Fibroblast of villous mesenchyme (primary cell): ENCODE results near the gene KNL1. TPM values are rescaled to one million over a fixed set of nuclear protein-coding genes. Genes with fewer than 3 reads are reported as not detected.

Experiments used
- DNase-seq: peaks from one replicate; pipeline ENCODE4 v3.0.0-alpha.2; 2010; ENCODE audit warnings: low read depth
- H3K4me3 ChIP-seq: 2 replicates; pipeline ENCODE4 v1.5.1; 2011; ENCODE audit warnings: low read depth, mild to moderate bottlenecking, low read length
- total RNA-seq: library from RNA; depleted of rRNA; stranded (reverse); fragments of >200 nt; gene quantifications from 2 replicates; pipeline ENCODE4 v1.2.3, GENCODE V29; 2012
- TF ChIP-seq, protein P1 (sequence below): IDR thresholded peaks from 2 replicates; pipeline ENCODE4 v1.5.1; 2012; ENCODE audit warnings: low read depth, mild to moderate bottlenecking, low read length; ENCODE audit not compliant: insufficient read depth

The KNL1 gene
- total RNA-seq, 1 donor, result 22.9 TPM

DNA sequence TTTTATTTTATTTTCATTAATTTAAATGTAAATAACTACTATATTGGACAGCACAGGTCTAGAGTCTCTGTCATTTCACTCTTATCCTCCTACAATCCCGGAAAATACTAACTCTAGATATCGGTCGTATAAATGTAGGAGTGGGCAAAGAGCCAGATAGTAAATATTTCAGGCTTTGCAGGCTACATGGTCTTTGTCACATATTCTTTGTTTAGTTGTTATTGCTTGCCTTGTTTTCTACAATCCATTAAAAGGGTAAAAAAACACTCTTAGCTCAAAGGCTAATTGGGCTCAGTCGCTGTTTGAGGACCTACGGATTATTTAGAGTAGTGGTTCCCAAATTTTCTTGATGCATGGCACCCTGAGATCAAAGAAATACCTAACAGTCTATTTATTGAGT is 1.7 kb downstream of the KNL1 start:
- peak overlapping the region; percentile 94 for H3K4me3 ChIP-seq
- TF ChIP-seq, protein P1, sequence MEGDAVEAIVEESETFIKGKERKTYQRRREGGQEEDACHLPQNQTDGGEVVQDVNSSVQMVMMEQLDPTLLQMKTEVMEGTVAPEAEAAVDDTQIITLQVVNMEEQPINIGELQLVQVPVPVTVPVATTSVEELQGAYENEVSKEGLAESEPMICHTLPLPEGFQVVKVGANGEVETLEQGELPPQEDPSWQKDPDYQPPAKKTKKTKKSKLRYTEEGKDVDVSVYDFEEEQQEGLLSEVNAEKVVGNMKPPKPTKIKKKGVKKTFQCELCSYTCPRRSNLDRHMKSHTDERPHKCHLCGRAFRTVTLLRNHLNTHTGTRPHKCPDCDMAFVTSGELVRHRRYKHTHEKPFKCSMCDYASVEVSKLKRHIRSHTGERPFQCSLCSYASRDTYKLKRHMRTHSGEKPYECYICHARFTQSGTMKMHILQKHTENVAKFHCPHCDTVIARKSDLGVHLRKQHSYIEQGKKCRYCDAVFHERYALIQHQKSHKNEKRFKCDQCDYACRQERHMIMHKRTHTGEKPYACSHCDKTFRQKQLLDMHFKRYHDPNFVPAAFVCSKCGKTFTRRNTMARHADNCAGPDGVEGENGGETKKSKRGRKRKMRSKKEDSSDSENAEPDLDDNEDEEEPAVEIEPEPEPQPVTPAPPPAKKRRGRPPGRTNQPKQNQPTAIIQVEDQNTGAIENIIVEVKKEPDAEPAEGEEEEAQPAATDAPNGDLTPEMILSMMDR, result no peak
- peak; percentile 14 for DNase-seq

DNA sequence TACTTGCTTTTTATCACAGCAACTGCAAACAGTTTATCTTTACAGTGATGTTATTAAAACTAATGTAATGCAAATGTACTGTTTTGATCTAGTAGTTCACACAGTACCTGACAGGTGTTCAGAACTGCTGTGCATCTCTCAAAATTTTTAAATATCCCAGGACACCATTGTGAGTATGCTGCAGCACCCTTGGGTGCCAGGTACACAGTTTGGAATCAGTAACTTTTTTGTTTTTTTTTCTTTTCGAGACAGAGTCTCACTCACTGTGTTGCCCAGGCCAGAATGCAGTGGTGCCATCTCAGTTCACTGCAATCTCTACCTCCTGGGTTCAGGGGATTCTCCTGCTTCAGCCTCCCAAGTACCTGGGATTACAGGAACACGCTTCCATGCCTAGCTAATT is 3.0 kb downstream of the KNL1 start:
- DNase-seq, result no peak
- no peak overlapping the region for H3K4me3 ChIP-seq
- TF ChIP-seq, protein P1, result no peak

DNA sequence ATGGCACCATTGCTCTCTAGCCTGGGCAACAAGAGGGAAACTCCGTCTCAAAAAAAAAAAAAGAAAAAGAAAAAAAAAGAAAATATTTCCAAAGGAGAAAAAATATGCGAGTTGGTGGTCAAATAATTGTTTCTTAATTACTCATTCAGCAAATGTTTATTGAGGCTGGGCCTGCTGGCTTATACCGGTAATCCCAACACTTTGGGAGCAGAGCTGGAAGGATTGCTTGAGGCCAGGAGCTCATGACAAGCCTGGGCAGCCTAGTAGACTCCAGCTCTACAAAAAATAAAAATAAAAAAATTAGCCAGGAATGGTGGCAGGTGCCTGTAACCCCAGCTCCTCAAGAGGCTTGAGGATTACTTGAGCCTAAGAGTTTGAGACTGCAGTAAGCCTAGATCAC is 4.1 kb downstream of the KNL1 start:
- no peak overlapping the region for H3K4me3 ChIP-seq
- peak; percentile 23 for DNase-seq
- TF ChIP-seq, protein P1, result no peak

DNA sequence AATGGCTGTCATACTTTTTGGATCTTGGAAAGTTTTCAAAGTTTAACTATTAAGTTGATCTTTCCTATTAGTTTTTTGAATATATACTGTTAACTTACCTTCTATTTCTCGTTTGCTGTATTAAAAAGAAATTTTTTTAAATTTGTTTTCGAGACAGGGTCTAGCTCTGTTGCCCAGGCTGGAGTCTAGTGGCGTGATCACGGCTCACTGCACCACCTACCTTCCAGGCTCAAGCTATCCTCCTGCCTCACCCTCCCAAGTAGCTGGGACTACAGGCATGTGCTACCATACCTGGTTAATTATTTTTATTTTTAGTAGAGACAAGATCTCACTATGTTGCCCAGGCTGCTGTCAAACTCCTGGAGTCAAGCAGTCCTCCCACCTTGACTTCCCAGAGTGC is 4.6 kb downstream of the KNL1 start:
- H3K4me3 ChIP-seq, result no peak overlapping the region
- TF ChIP-seq, protein P1, result no peak
- DNase-seq, result no peak

DNA sequence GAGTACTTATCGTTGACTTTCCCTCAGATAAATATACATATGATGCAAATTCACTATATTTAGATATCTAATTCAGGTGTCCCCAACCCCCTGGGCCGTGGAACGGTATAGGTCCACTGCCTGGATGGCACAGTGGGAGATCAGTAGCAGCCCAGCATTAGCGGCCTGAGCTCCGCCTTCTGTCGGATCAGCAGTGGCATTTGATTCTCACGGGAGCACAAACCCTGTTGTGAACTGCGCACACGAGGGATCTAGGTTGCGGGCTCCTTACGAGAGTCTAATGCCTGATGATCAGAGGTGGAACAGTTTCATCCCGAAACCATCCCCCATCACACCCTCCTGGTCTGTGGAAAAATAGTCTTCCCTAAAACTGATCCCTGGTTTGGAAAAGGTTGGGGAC is 6.9 kb downstream of the KNL1 start:
- TF ChIP-seq, protein P1, result no peak
- DNase-seq, result peak; percentile 12
- no peak overlapping the region for H3K4me3 ChIP-seq

DNA sequence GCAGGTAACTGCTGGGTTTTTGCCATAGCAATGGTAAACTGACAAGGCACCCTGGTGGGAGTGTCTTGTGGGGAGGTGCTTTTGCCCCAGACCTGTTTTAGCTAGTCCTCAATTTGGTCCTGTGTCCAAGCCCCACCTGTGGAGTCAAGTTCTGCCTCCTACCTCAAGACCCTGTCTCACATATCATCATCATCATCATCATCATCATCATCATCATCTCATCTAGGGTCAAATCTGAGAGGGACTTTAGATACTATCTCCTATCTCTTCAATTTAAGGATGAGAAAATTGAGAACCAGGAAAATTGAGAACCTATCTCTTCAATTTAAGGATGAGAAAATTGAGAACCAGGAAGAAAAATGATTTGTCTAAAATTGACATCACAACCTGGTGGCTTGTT is 9.9 kb downstream of the KNL1 start:
- TF ChIP-seq, protein P1, result no peak
- no peak overlapping the region for H3K4me3 ChIP-seq
- DNase-seq, result no peak

DNA sequence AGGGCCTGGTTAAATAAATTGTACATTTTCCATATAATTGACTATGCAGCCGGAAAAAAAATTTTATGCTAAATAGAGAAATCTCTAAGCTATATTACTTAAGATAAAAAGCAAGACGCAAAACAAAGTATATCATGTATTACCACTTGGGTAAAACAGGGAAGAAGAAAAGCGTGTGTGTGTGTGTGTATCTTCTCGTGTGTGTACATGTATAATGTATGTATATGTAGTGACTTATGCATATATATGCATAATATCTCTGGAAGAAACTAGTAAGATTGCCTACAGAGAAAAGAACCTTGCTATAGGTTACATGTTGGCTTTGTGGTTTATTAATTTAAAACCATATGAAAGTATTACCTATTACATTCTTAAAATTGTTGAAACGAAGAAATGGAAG is 19.0 kb downstream of the KNL1 start:
- no peak overlapping the region for H3K4me3 ChIP-seq
- no peak for DNase-seq
- TF ChIP-seq, protein P1, result no peak
